ENCODE measurements around the gene EIF4G3.
"Not testable (repeated sequence)": the region's sequence is repeated elsewhere in the genome, so short reads cannot be mapped to it uniquely, and the experiment has no call there.

DNA sequence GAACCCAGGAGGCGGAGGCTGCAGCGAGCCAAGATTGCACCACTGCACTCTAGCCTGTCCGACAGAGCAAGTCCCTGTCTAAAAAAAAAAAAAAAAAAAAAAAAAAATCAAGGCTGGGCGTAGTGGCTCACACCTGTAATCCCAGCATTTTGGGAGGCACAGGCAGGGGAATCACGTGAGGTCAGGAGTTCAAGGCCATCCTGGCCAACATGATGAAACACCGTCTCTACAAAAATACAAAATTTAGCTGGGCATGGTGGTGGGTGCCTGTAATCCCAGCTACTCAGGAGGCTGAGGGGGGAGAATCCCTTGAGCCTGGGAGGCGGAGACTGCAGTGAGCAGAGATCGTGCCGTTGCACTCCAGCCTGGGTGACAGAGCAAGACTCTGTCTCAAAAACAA is 387.1 kb downstream of the EIF4G3 start:
- not testable (repeated sequence) for TF ChIP-seq EZH2 (IDR thresholded peaks at IDR 0.05; ENCODE audit: low read length, missing control alignments)
- TF ChIP-seq, protein P1, sequence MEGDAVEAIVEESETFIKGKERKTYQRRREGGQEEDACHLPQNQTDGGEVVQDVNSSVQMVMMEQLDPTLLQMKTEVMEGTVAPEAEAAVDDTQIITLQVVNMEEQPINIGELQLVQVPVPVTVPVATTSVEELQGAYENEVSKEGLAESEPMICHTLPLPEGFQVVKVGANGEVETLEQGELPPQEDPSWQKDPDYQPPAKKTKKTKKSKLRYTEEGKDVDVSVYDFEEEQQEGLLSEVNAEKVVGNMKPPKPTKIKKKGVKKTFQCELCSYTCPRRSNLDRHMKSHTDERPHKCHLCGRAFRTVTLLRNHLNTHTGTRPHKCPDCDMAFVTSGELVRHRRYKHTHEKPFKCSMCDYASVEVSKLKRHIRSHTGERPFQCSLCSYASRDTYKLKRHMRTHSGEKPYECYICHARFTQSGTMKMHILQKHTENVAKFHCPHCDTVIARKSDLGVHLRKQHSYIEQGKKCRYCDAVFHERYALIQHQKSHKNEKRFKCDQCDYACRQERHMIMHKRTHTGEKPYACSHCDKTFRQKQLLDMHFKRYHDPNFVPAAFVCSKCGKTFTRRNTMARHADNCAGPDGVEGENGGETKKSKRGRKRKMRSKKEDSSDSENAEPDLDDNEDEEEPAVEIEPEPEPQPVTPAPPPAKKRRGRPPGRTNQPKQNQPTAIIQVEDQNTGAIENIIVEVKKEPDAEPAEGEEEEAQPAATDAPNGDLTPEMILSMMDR (conservative IDR thresholded peaks at IDR 0.05 in 1 of 2, IDR thresholded peaks at IDR 0.05 in 1 of 2; ENCODE audit: low read depth in 1 of 2, low read length in 2 of 2) = not testable (repeated sequence)
